Cerebellar nuclear complex (tissue), 1 donor: ENCODE results near the gene CACNA1I.

Source experiments
- DNase-seq, 2 experiments: peaks; one replicate each; lab custom pipeline; 2025; lab: John Stamatoyannopoulos, UW

Gene CACNA1I

GRCh38 chr22:39568278-39568981 lies 2.1 kb upstream of the CACNA1I start:
- DNase-seq: no peak

DNA sequence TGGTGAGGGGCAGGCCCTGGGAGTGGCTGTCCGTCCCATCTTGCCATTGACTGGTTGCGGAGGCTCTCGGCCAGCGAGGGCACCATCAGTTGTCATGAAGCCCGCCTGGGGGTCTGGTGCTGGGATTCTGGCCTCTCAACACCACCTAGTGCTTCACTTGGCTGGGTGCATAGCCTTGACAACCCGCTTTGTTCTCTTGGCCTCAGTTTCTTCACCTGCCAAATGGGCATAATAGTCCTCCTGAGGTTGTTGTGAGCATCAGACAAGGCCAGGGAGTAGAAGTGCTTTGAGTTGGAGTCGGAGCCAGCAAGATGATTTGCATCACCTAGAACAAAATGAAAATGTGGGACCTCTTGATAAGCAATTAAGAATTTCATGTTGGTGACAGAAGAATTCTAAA lies 1.5 kb upstream of the CACNA1I start:
- DNase-seq: no peak

GRCh38 chr22:39570226-39570625 lies 327 bp upstream of the CACNA1I start:
- DNase-seq: no peak

DNA sequence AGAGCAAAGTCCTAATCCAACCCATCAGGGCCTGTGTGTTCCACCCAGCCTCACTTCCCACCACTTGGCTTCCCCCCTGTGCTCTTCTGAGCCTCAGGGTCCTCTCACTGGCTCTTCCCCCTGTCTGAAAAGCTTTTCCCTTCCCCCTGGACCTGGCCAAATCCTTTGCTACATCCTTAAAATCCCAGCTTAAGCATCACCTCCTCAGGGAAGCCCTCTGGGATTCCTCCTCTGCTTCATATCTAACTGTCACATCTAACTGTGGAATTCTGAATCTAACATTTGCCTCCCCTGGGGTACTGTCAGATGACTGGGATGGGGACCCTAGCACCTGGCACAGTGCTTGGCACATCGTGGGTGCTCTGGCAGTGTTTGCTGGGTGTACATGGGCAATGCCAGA lies 985 bp downstream of the CACNA1I start:
- no peak for DNase-seq

DNA sequence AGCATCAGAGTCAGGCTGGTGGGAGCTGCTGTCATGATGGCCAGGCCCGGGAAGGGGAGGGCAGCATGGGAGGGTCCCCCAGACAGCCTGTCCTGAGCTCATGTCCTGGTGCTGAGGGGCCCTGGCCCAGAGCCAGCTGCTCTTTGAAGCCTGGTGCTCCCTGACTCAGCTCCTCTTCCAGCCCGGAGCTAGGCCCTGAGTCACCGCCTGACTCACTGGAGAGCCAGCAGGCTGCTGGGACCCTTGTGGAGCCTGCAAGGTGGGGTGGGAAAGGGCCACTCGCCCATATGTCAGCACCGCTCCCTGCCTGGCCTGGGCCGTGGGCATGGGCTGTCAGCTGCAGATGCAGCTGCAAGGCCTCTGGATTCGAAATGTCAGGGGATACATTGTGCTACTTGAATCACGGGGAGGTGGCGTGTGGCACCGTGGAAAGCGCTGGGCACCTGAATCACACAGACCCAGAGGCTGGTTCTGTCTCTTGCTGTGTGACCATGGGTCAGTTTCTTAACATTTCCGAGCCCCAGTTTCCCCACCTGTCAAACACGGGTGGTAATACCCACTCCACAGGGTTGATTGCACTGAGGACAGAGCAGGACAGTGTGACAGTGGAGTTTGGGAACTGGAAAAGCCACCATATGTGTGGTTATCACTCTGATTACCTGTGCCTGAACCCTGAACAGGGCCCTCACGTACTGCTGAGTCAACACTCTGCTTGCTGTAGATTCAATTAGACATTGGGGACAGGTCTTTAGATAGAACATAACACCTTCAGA lies 4.4 kb downstream of the CACNA1I start:
- no peak for DNase-seq

GRCh38 chr22:39575552-39575825 lies 4.9 kb downstream of the CACNA1I start:
- DNase-seq: no peak

DNA sequence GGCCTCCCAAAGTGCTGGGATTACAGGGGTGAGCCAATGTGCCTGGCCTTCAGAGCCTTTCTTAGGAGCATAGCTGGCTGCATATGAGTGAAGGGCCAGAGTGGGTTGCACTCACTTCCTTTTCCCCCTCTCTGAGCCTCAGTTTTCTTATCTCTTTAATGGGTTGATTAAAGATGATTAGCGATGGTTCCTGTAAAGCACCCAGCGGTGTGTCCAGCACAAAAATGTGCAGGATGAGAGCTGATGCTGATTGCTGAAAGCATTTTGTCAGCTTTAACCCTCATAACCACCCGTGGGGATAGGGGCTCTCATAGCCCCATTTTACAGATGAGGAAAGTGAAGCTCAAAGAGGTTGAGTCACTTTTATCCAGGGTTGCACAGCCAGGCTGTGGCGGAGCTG lies 5.5 kb downstream of the CACNA1I start:
- no peak for DNase-seq

- DNase-seq: no peak
Measured at GRCh38 chr22:39577366-39577765, 6.8 kb downstream of the CACNA1I start.

- no peak for DNase-seq
Measured at GRCh38 chr22:39577900-39578299, 7.3 kb downstream of the CACNA1I start.

- DNase-seq: no peak
Measured at GRCh38 chr22:39580006-39580441, 9.5 kb downstream of the CACNA1I start.

DNA sequence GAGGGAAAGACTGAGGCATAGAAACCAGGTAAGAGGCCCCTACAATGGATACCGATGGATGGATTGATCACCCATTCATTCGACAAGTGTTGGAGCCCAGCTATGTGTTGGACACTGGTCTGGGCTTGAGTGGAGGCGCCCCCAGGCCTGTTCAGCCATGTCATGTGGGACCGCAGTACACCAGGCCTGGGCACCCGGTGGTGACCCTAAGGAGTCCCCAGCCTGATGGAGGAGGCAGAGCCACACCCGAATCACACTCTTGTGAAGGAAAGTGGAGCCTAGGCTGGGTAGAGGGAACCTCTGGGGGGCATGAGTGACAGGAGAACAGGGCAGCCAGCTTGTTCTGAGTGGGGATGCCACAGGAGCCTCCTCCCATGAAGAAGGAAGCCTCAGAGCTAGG lies 10.2 kb downstream of the CACNA1I start:
- DNase-seq: no peak

DNA sequence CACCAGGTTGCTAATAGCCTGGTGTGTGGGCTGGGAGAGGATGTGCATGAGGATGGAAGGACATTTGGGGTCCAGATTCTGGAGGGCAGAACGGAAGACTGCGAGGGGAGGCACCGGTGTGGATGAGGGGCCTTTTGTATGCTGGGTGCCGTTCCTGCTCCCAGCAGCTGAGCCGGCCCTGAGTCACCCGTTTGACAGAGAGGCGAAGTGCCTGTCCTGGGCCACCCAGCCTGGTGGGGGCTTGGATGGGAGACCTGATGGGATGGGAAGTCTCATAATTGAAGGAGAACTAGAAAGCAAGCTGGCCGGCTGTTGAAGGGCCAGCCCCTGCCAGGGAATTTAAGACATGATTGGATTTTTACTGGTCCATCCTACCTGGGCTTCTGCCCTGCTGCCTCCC lies 10.8 kb downstream of the CACNA1I start:
- no peak for DNase-seq

GRCh38 chr22:39583066-39583667 lies 12.6 kb downstream of the CACNA1I start:
- DNase-seq: no peak

DNA sequence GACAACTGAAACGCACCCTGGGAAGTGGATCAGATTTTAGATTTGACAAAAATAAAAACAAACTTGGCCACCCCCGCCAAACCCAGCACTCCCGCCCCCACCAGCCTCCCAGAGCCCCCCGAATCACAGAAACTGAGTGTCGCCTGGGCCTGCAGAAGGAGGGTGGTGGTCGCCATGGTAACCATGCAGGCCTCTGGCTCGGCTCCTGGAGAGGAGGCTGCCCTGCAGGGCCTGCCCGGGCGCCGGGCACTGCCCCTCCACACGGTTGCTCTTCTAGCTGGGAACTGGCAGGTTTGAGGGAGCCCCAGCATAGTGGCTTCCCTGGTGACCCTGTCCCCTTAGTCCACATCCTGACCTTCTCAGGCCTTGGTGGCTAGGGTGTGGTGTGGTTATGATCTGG lies 19.3 kb downstream of the CACNA1I start:
- no peak for DNase-seq

DNA sequence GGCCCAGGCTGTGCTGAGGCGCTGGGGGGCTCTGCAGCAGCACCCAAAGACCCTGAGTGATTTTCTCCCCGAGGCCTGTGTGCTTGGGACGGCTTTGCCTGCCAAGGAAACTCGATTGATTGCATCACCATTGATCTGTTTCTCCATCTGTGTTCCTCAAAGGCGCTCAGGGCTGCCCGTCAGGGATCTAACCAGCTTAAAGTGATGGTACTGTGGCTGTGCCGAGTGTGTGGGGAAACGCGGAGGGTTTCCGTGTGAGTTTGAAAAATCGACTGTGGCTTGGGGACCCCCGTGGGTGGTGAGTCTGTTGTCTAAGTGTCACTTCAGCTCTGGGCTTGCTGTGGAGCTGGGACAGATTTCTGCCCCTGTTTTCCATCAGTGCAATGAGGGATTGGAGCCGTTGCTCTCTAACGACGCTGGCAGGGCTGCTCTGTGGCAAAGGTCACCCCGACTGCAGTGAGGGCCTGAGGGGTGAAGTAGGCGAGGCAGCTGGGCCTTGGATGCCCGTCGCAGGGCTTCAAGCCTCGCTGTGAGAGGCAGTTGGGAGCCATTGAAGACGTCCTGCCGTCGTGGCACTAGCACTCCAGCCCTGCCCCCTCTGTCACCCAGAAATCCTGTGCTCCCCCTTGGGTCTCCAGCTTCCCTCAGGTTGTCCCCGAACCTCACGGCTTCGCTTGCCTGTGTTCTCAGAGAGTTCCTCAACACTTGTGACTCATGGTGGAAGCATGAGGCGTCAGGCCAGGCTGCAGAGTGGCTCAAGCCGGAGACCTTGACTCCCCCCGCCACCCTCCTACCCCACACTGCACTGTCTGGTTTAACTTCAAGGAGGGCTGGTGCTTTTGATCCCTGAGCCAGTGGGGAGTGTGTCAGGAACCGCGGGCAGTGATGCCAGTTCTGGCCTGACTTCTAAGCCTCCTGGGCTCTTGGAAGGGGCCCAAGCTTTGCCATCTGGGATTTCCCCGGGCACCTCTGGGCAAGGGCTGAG lies 21.8 kb downstream of the CACNA1I start:
- no peak for DNase-seq

DNA sequence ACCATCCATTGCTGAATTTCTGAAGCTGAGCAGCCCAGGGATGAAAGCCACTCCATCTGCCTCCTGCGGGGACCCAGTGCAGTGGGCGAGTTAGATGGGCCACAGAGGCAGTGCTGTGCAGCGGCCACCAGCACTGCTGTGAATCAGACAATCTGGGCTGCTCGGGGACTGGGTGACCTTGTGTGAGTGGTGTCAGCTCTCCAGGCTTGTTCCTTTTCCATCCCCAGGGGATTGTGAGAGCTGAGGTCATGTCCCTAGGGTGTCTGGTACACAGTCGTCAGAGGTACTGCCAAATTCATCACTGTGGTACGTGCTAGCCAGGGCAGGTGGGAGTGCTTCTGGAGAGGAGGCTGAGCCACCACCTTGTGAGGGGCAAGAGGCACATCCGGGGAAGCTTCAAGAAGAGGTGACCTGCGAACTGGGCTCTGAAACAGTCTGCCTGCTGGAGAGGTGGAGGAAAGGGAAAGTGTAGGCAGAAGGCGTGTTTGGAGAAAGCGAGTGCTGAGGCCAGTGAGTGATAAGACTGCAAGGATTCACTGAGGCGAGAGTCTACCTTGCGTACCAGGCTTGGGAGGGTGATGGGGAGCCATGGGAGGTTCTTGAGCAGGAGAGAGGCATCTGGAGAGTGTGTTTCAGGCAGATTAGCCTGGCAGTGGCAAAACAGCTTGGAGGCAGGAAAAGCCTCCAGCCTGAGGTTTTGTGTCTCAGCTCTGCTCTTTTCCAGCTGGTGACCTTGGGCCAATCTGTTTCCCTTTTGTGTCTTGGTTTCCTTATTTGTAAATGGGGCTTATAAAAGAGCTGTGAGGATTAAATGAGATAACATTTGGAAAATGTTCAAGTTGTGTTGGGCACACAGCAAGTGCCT lies 22.7 kb downstream of the CACNA1I start:
- DNase-seq: no peak

DNA sequence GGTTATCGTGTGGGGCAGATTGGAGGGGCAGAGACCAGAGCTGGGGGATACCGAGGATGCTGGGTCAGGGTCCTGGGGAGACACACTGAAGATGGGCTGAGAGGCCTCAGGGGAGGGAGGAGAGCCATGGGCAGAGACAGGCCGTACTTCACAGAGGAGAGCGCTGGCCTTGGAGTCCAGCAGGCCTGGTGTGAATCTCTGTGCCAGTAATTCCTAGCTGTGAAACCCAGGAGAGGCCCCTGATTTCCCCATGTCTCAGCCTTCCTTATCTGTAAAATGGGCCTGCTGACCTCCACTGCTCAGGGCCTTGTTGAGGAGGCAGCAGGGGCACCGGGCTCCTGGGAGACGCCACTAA lies 23.4 kb downstream of the CACNA1I start:
- no peak for DNase-seq

- DNase-seq: no peak
Measured at GRCh38 chr22:39594411-39594810, 23.9 kb downstream of the CACNA1I start.

DNA sequence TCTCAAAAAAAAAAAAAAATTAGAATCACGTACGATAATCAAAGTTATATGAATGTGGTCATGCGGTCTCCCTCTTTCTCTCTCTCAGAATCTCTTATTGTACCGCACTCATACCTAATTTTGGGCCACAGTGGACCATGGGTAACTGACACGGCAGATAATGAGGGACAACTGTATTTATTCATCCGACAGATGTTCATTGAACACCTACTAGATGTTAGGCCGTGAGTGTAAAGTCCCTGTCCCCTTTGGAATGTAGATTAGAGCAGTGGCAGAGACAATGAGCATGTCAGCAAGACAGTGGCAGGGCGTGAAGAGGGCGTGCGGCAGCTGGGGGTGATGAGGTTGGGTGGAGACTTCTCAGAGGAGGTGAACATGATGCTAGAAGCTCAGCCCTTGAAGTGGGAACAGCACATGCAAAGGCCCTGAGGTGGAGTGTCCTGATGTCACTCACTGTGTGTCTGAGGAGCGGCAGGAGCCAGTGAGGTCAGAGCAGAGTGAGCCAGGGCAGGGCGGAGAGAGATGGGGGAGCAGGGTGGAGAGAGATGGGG lies 25.1 kb downstream of the CACNA1I start:
- no peak for DNase-seq

DNA sequence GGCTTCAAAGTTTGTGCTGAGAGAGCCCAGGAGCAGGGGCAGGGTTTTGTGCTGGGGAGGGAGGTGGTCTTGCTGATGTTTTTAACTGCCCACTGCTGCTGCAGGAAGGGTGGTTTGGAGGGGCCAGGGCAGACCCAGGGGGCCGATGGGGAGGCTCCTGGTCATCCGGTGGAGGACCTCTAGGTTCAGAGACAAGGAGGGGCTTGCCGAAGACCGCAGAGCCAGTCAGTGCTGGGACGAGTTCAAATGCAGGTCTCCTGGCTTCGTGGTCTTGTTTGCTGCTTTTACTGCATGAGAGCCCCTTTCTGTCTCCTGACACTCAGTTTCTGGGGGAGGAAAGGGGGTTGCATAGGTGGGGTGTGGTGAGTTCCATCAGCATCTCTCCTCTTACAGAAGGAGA lies 26.0 kb downstream of the CACNA1I start:
- DNase-seq: no peak

DNA sequence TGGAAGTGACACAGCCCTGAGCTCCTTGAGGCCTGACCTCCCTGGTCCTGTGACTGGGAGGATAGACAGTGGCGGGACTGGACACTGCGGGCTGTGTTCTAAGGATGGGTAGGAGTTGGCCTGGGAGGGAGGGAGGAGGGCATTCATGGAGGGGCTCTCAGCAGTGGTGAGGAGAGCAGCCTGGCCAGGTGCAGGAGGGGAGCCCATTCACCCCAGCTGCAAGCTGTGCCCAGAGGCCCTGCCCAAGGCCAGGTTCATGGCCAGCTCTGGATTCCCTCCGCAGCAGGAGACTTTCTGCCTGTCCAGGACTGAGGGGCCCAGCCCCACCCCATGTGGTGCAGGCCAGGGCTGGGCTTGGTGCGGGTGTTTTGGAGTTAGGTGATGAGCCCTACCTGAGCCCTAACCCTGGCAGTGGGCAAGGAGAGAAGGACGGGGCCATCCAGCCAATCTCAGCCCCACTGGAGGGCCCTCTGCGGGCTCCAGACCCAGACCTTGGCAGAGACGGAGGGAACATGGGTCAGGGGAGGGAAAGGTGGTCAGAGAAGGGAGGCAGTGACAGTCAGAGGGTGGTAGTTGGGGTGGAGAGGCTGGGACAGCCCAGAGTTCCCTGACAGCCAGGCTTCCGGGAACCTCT lies 26.8 kb downstream of the CACNA1I start:
- no peak for DNase-seq
